ENCODE data around the gene IQCB1.
"Not testable (repeated sequence)": the region's sequence is repeated elsewhere in the genome, so short reads cannot be mapped to it uniquely, and the experiment has no call there.

IQCB1 gene

DNA sequence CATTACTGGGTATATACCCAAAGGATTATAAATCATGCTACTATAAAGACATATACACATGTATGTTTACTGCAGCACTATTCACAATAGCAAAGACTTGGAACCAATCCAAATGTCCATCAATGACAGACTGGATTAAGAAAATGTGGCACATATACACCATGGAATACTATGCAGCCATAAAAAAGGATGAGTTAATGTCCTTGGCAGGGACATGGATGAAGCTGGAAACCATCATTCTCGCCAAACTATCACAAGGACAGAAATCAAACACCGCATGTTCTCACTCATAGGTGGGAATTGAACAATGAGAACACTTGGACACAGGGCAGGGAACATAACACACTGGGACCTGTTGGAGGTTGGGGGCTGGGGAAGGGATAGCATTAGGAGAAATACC lies 91.8 kb downstream of the IQCB1 start:
- DNase-seq: not testable (repeated sequence)

DNA sequence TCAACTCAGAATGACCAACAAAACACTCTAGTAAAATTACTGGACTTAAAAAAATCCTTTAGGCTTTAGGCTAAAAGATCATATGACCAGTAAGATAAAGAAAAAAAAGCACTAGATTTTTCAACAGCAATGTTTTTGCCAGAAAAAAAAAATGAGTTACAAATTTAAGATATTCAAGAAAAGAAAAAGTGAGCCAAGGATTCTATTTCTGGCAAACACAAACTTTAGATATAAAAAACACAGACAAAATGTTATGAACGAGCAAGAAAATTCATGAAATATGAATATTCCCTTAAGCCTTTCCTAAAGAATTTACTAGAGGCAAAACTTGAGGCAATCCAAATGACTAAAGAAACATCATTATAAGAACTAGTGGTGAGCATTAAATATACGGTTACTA lies 94.0 kb downstream of the IQCB1 start:
- no peak for DNase-seq

DNA sequence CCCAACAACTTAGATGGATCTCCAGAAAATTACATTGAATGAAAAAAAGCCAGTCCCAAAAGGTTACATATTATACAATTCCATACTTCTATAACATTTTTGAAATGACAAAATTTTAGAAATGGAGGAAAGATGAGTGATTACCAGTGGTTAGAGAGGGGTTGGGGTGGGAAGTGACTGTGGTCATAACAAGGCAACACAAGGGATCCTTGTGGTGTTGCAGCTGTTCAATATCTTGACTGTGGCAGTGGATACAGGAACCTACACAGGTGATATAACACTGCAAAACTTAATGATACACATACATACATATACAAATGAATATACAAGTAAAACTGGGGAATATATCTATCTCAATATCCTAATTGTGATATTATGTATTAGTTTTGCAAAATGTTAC lies 95.0 kb downstream of the IQCB1 start:
- no peak for DNase-seq

DNA sequence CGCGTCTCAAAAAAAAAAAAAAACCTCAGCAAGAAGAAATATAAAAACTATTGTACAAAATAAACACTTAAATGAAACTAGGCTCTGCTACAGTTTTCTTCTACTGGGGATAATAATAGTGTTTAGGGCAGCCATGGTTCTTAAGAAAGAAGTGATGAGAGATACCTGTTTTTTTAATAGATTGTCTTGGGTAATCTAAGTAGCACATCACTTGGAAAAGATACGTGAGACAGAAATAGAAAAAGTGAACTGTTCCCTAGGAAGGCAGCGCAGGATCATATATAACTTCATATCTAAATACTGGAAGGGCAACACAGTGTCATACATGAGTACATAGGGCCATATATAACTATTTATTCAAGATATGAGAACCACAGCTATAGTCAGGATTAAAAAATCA lies 97.2 kb downstream of the IQCB1 start:
- DNase-seq: no peak

DNA sequence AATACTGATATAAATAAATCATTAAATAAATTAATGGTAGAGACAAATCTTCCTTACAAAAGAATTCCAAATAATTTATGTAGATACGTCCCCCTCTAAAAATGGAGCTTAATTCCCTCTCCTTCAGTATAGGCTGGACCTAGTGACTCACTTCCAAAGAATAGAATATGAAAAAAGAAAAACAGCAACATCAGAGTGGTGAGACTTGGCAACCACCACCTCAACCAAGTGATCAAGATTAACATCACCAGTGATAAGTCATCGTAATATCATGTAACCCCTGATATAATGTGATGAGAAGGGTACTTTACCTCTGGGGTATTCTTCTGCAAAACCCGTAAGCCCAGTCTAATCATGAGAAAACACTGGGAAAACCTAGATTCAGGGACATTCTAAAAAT lies 98.7 kb downstream of the IQCB1 start:
- DNase-seq: no peak

DNA sequence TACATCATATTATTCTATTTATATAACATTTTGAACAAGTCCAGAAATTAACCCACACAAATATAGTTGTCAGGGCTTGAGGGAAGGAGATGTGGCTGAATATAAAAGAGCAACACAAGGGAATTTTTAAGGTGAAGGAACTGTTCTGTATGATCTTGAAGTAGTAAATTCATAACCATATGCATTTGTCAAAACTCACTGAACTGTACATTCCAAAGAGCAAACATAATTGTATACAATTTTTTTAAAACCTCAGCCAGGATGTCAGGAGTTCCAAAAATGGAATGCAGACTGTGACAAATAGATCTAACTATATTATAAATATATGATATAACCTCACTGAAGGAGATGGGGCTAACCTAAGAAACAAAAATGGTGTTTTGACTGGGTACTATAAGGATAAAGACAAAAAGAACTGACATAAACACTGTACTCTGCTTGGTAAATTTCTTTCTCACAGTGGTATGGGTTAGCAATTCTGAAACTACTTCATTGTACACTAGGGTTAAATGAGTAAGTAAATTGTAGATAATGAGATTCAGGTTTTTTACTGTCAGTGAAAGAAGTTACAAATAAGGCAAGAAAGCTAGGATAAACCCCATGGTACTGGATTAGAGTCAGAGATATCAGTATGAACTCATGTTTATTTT lies 99.7 kb downstream of the IQCB1 start:
- no peak for DNase-seq

DNA sequence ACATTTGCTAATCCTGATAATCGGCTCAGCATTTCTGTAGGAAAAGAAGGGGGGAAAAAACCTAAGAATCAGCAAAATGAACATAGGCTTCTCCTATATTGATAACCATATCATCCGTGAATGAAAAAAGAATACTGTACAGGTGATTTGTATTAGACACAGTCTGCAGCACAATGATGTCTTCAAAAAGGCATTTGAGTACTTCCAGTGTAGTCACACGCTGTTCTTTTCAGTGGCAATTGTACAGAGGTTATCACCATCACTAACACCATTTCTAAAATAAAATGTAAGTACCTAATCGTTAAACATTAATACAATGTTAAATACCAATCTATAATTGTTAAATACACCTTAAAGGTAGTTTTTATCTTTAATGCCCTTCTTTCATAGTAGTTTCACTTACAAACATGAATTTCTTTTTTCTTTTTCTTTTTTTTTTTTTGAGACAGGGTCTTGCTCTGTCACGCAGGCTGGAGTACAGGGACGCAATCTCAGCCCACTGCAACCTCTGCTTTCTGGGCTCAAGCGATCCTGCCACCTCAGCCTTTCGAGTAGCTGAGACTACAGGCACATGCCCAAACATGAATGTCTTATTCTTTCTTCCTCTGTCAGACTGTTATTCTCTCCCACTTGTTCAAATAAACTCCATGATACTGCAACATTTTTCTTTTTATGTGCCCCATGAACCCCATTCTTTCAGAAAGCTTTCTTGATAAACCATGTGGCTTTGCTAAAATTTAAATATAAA lies 103.7 kb downstream of the IQCB1 start:
- no peak for DNase-seq

DNA sequence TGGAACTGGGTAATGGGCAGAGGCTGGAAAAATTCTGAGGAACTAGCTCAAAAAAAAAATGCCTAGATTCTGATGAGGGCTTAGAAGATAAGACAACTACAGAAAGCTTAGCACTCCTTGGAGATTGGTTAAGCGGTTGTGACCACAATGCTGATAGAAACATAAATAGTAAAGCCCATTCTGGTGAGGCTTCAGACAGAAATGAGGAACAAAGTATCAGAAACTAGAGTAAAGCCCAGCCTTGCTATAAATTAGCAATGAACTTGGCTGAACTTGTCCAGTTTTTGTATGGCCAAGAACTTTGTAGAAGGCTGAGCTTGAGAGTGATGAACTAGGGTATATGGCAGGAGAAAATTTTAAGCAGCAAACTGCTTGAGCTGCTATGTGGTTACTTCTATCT lies 110.7 kb downstream of the IQCB1 start:
- DNase-seq: no peak

DNA sequence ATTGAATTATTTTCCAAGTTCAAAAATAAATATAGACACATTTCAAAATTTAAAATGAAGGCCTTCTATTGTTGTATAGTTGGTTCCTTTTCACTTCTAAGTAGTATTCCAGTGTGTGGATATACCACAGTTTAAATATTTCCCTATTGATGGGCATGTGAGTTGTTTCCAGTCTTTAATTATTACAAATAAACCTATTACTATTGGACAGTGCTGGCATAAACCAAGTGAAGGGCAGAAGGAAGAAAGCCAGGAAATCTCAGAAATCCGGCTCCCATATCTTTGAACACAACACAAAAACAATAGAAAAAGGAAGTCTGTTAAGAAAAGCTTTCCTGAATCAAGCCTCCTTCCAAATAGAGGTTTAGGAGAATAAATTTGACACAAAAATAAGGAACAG lies 111.4 kb downstream of the IQCB1 start:
- DNase-seq: no peak

DNA sequence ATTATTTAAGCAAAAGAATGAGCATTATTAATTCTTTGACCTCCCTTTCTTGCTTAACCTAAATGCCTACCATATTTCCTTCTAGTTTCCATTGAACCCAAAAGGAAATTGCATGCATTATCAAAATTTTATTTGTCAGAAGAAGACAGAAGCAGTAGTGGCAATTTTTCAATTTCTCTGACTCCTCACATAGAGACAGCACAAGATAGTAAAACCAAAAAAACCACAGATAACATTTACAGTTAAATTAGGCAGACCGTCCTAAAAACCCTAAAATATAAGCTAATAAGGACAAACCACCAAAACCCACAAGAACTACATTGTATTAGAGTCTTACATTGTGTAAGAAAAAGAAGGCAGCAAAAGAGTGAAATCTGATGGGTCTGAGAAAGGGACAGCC lies 112.4 kb downstream of the IQCB1 start:
- DNase-seq: no peak

DNA sequence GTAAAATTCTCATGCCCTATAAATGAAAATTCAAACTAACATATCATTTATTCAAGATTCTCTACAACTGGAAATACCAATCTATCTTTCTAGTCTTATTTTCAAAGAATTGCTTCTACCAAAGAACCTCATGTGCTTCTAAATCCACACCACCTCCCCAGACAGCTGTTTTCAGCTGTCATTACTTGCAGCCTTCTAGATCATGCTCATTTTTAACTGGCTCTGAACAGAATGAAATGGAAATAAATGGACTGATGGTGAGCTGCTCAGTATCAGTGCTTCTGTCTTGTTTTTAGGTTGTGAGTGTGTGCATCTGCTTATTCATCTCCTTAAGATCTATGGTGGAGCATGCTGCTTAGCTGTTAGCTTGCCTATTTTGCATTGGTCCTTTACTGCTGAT lies 114.7 kb downstream of the IQCB1 start:
- DNase-seq: no peak
